SH-SY5Y (cell line): ENCODE measurements around the gene UBE2G2.

Source experiments
- GATA2 ChIP-seq: IDR thresholded peaks from 2 replicates; pipeline ENCODE4 v1.6.1; 2011; ENCODE audit warnings: mild to moderate bottlenecking, low read depth, low read length
- GATA3 ChIP-seq: IDR thresholded peaks from 2 replicates; pipeline ENCODE4 v1.6.1; 2011; ENCODE audit warnings: low read depth, mild to moderate bottlenecking, low read length, moderate library complexity

- TF ChIP-seq GATA3 = no peak
- no peak for TF ChIP-seq GATA2
Measured at GRCh38 chr21:44820851-44821250, 19.2 kb upstream of the UBE2G2 start.
